Upper lobe of right lung (tissue), 1 donor: ENCODE measurements around the gene KANSL1. TPM values are rescaled to one million over a fixed set of nuclear protein-coding genes. Genes with fewer than 3 reads are reported as not detected.

Experiments used
- ATAC-seq: fragments of 200-7000 bp; cut with Tn5 transposase; one replicate; pipeline ENCODE4 v1.9.1; 2020; ENCODE audit warnings: mild to moderate bottlenecking, moderate library complexity
- DNase-seq: peaks from one replicate; pipeline ENCODE4 v3.0.0-alpha.2; 2020
- H3K27ac ChIP-seq: fragments of 200-600 bp; one replicate; pipeline ENCODE4 v1.8.0; 2022
- H3K27me3 ChIP-seq: fragments of 200-600 bp; one replicate; pipeline ENCODE4 v1.8.0; 2022; ENCODE audit warnings: mild to moderate bottlenecking
- H3K36me3 ChIP-seq: fragments of 200-600 bp; one replicate; pipeline ENCODE4 v1.8.0; 2022
- H3K4me1 ChIP-seq: fragments of 200-600 bp; one replicate; pipeline ENCODE4 v1.8.0; 2022
- H3K4me3 ChIP-seq: fragments of 200-600 bp; one replicate; pipeline ENCODE4 v1.8.0; 2022; ENCODE audit warnings: mild to moderate bottlenecking
- H3K9me3 ChIP-seq: fragments of 200-600 bp; one replicate; pipeline ENCODE4 v1.8.0; 2022
- CTCF ChIP-seq: fragments of 200-600 bp; IDR thresholded peaks from one replicate; pipeline ENCODE4 v1.8.0; 2022; ENCODE audit warnings: antibody characterized with exemption
- intact Hi-C: fragments of 100-400 bp; cut with DNase I; formaldehyde crosslinking; loops from one replicate; pipeline ENCODE4 v1.11.0; 2022
- total RNA-seq: library from RNA; stranded (reverse); fragmentation: NEBNext Ultra II Directional; extraction: Animal tissue kit (Norgen Biotek cat#: 25700); gene quantifications from one replicate; pipeline ENCODE4 v1.2.1, GENCODE V29; 2021
- donor health status: DM: no; HTN: yes; CAD: no; lungs with severe emphysema.

KANSL1 gene
- total RNA-seq, 1 donor from 2014 or later = 69.8 TPM

GRCh38 chr17:46208997-46209396 is 15.8 kb upstream of the KANSL1 start:
- Histone ChIP-seq H3K4me1 (no peaks in the 10 kb centered on the region), H3K4me3 (no peak overlapping the region), H3K27me3 (no peaks in the 10 kb centered on the region), H3K27ac (no peak overlapping the region), H3K9me3 (no peaks in the 10 kb centered on the region), H3K36me3 (no peaks in the 10 kb centered on the region)
- ATAC-seq (no peak), DNase-seq (no peak)
- TF ChIP-seq CTCF = no peak
- intact Hi-C loops = no loop called here

- ATAC-seq = no peak
- no peaks in the 10 kb centered on the region for H3K36me3 ChIP-seq
- intact Hi-C loops = no loop called here
- H3K9me3 ChIP-seq = no peaks in the 10 kb centered on the region
- H3K27ac ChIP-seq = no peak overlapping the region
- H3K27me3 ChIP-seq = no peaks in the 10 kb centered on the region
- no peak for DNase-seq
- H3K4me1 ChIP-seq = no peaks in the 10 kb centered on the region
- TF ChIP-seq CTCF = no peak
- no peak overlapping the region for H3K4me3 ChIP-seq
Observed at GRCh38 chr17:46205975-46206374, 12.7 kb upstream of the KANSL1 start.

GRCh38 chr17:46202424-46202823 is 9.2 kb upstream of the KANSL1 start:
- TF ChIP-seq CTCF = no peak
- Histone ChIP-seq H3K36me3 (no peaks in the 10 kb centered on the region), H3K27me3 (no peaks in the 10 kb centered on the region), H3K4me1 (no peaks in the 10 kb centered on the region), H3K9me3 (no peaks in the 10 kb centered on the region), H3K27ac (no peak overlapping the region), H3K4me3 (no peak overlapping the region)
- intact Hi-C loops = no loop called here
- no peak for DNase-seq
- ATAC-seq = no peak

- no peak for ATAC-seq
- intact Hi-C loops = no loop called here
Observed at GRCh38 chr17:46201491-46201890, 8.3 kb upstream of the KANSL1 start.

GRCh38 chr17:46200197-46200596 is 7.0 kb upstream of the KANSL1 start:
- Histone ChIP-seq H3K27me3 (no peaks in the 10 kb centered on the region), H3K4me3 (no peak overlapping the region), H3K9me3 (no peaks in the 10 kb centered on the region), H3K27ac (no peak overlapping the region), H3K36me3 (no peaks in the 10 kb centered on the region), H3K4me1 (no peaks in the 10 kb centered on the region)
- intact Hi-C loops = no loop called here
- no peak for ATAC-seq
- DNase-seq = no peak
- TF ChIP-seq CTCF = no peak

More at GRCh38 chr17:46201491-46201890, 8.3 kb upstream of the KANSL1 start:
- Histone ChIP-seq H3K4me1 (no peaks in the 10 kb centered on the region), H3K9me3 (no peaks in the 10 kb centered on the region), H3K36me3 (no peaks in the 10 kb centered on the region), H3K27me3 (no peaks in the 10 kb centered on the region), H3K27ac (no peak overlapping the region), H3K4me3 (no peak overlapping the region)
- DNase-seq = no peak
- no peak for TF ChIP-seq CTCF

- no peak for ATAC-seq
- DNase-seq = no peak
- Histone ChIP-seq H3K36me3 (no peaks in the 10 kb centered on the region), H3K27ac (no peak overlapping the region), H3K9me3 (no peaks in the 10 kb centered on the region), H3K27me3 (no peaks in the 10 kb centered on the region), H3K4me3 (no peak overlapping the region), H3K4me1 (no peaks in the 10 kb centered on the region)
- TF ChIP-seq CTCF = no peak
- intact Hi-C loops = loop anchor here (10.0 kb wide), 1 partner anchor 155 kb away; no protein-coding TSS in a partner anchor
Observed at GRCh38 chr17:46199379-46199778, 6.2 kb upstream of the KANSL1 start.
